ENCODE data around the gene C3orf33.

Gene C3orf33

DNA sequence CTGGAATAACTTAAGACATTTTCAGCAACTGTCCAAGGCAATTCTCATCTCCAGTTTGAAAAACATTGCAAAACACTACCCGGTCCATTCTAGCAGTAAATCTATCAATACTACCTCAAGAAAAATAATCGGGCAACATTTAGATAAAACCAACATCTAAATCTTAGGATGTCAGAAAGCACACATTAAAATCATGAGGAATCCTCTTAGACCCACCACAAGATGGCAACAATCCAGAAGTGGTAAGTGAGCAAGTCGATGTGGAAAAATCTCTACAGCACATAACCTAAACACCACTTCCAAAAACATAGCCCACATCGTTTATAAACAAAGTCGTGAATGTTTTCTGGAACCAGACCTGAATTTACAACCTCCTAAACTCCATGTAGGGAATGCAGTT is 66.9 kb downstream of the C3orf33 start:
- DNase-seq, result no peak

DNA sequence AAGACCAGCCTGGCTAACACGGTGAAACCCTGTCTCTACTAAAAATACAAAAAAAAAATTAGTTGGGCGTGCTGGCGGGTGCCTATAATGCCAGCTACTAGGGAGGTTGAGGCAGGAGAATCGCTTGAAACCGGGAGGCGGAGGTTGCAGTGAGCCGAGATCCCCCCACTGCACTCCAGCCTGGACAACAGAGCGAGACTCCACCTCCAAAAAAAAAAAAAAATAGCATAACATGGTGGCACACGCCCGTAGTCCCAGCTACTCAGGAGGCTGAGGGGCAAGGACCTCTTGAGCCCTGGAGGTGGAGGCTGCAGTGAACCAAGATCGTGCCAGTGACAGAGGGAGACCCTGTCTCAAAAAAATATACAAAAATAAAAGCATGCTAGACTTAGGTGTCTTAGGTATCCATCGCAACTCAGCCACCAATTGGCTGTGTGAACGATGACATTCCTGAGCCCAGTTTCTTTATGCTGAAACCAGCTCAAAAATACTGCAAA is 67.5 kb downstream of the C3orf33 start:
- DNase-seq, result no peak

DNA sequence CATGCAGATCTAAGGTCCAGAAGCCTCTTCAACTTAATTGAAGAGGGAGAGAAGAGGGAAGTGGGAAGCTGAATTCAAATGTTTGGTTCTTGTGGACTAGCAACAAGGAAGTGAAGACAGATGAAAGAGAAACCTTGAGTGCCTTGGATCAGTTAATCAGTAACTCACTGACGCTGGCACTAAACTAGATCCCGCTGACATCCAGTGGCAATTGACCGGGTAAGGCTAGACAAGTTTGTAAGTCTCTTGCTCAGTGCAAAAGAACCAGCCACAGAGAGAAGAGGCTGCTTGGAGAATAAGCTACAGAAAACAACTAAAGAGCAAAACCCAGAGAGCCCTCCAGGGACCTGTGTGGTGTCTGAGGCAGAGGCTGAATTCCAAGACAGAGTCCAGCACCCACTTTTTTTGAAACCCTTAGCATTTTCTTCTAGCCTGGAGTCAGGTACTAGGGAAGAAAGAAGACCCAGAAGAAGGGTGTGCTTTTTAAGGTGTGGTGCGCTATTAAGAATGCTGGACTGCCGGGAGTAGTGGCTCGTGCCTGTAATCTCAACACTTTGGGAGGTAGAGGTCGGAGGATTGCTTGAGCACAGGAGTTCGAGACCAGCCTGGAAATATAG is 68.1 kb downstream of the C3orf33 start:
- no peak for DNase-seq

DNA sequence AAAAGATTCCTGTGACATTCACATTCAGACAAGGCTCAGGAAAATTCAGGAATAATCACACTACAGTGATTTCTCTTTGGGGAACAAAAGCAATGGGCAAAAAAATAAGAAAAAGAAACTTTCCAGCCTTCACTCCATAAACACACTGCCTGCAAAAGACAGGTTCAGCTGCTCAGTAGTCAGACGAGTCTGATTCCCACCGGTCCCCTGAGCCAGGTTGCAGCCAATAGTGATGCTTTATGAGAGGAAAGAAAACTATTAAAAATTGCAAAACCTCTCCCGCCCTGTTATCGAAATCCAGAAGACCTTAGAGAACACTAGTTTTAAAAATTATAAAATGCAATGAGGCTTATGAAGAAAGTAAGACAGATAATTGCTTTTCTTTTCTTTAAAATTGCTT is 69.7 kb downstream of the C3orf33 start:
- DNase-seq, result no peak

DNA sequence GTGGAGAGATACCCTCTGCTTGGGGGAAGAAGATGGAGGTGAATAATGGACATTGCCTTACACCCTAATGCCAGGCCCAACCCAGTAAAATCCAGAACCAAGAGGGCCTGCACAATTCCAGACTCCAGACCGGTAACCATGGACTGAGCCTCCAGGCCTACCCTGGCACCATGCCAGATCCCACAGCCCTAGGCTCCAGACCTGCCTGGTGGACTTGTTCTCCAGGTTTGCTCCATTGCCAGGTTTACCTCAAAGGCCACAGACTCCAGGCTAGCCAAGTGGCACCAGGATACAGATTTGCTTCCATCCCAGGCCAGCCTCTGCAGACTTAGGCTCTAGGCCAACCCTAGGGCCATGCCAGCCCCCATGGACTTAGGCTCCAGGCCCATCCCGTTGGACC is 75.2 kb downstream of the C3orf33 start:
- DNase-seq, result no peak

DNA sequence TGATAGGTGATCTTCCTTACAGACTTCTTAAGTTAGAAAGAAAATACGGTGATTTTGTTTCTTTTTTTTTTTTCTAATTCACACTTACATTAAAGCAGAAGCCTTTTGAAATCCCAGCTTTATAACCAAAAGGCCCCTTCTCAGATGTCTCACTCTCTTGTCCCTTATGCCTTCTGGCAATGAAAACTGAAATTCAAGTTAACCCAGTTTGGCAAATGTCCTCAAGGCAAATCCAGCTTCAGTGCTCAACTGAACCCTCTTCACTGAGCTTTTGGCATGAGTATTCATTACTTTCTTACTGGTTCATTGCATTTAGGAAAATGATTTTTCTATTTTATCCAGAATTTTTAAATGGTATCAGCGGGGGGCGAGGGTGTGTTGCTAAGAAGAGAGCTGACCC is 78.2 kb downstream of the C3orf33 start:
- no peak for DNase-seq

DNA sequence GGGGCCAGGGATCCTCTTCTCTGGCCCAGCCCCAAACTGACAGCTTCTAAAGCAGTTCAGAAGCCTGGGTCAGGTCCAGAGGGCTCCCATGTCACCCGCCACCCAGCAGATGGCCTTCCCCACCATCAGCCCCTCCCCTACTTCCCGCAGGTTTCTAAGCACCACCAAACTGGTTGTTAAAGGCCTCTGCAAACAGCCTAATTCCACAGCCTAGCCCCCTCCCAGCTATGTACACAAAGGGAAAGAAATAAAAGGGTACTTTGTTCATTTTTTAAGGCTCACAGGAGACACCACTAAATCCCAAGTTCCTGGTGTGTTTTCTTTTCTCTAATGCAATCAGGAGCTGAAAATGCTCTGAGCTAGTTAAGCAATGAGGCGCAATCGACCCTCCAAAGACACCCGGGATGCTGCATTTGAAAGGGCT is 91.8 kb downstream of the C3orf33 start:
- DNase-seq, result no peak

Data from activated CD4-positive, alpha-beta T cell treated with anti-CD3 and anti-CD28 coated beads for 1 hour (primary cell).